ENCODE data around the gene GPC6.

Gene GPC6

DNA sequence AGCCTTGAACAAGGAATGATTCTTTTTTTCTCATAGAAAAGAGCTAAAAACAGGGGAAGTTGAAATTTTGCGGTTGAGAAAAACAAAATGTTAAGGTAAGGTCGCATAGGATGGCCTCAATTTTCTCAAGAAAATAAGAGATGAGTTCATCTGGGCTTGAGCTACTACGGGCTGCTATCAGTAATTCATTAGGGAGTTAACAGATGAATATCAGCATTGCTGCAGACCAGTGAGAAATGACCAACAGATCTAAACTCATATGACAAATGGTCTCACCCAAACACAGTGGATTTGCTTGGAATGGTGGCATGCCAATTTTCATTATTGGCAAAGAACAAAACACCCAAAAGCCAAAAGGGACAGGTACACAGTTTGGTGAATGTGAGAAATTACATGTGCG lies 56.6 kb downstream of the GPC6 start:
- Histone ChIP-seq H3K4me1 (ENCODE audit: insufficient read depth, poor library complexity, severe bottlenecking) (no peaks in the 10 kb centered on the region), H3K4me3 (ENCODE audit: severe bottlenecking) (no peak overlapping the region), H3K27me3 (ENCODE audit: insufficient read depth, poor library complexity, severe bottlenecking) (no peaks in the 10 kb centered on the region), H3K9me3 (ENCODE audit: severe bottlenecking) (no peaks in the 10 kb centered on the region), H3K27ac (ENCODE audit: poor library complexity, severe bottlenecking) (no peak overlapping the region), H3K36me3 (ENCODE audit: low read depth) (no peaks in the 10 kb centered on the region)
- DNase-seq (ENCODE audit: low spot score) (no peak), ATAC-seq (ENCODE audit: low read depth) (no peak)
- TF ChIP-seq, protein P1, sequence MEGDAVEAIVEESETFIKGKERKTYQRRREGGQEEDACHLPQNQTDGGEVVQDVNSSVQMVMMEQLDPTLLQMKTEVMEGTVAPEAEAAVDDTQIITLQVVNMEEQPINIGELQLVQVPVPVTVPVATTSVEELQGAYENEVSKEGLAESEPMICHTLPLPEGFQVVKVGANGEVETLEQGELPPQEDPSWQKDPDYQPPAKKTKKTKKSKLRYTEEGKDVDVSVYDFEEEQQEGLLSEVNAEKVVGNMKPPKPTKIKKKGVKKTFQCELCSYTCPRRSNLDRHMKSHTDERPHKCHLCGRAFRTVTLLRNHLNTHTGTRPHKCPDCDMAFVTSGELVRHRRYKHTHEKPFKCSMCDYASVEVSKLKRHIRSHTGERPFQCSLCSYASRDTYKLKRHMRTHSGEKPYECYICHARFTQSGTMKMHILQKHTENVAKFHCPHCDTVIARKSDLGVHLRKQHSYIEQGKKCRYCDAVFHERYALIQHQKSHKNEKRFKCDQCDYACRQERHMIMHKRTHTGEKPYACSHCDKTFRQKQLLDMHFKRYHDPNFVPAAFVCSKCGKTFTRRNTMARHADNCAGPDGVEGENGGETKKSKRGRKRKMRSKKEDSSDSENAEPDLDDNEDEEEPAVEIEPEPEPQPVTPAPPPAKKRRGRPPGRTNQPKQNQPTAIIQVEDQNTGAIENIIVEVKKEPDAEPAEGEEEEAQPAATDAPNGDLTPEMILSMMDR (IDR thresholded peaks at IDR 0.05; ENCODE audit: poor library complexity, severe bottlenecking): no peak

DNA sequence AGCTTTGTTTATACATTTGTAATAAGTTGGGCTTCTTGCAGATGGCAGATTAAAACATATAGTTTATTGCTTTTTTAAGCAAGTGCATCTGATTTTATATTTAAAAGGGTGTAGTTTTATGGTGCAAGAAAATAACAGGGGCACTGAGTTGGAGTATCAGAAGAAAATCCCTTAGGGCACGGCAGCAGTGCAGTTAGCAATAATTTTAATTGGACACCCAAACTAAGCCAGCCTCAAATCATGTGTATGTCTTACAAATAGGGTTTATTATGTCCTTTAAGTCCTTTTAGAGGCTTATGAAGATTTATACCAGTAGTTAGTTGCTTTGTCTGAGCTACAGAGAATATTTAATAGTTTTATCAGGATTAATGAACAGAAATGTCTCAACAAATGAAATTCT lies 57.5 kb downstream of the GPC6 start:
- no peak for ATAC-seq (ENCODE audit: low read depth)
- H3K4me1 ChIP-seq (ENCODE audit: insufficient read depth, poor library complexity, severe bottlenecking): no peaks in the 10 kb centered on the region
- TF ChIP-seq, protein P1 (IDR thresholded peaks at IDR 0.05; ENCODE audit: poor library complexity, severe bottlenecking): no peak

DNA sequence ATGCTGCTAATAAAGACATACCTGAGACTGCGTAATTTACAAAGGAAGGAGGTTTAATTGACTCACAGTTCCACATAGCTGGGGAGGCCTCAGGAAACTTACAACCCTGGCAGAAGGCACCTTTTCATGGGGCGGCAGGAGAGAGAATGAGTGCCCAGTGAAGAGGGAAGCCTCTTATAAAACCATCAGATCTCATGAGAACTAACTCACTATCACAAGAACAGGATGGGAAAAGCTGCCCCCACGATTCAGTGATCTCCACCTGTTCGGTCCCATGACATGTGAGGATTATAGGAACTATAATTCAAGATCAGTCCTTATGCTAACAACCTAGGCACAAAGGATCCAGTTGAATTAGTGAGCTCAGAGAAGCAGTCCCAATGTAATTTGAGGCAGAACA lies 59.4 kb downstream of the GPC6 start:
- ATAC-seq (ENCODE audit: low read depth): no peak

More for the DNA sequence above, 57.5 kb downstream of the GPC6 start:
- Histone ChIP-seq H3K27me3 (ENCODE audit: insufficient read depth, poor library complexity, severe bottlenecking) (no peaks in the 10 kb centered on the region), H3K36me3 (ENCODE audit: low read depth) (no peaks in the 10 kb centered on the region), H3K4me3 (ENCODE audit: severe bottlenecking) (no peak overlapping the region), H3K9me3 (ENCODE audit: severe bottlenecking) (no peaks in the 10 kb centered on the region), H3K27ac (ENCODE audit: poor library complexity, severe bottlenecking) (no peak overlapping the region)
- no peak for DNase-seq (ENCODE audit: low spot score)

DNA sequence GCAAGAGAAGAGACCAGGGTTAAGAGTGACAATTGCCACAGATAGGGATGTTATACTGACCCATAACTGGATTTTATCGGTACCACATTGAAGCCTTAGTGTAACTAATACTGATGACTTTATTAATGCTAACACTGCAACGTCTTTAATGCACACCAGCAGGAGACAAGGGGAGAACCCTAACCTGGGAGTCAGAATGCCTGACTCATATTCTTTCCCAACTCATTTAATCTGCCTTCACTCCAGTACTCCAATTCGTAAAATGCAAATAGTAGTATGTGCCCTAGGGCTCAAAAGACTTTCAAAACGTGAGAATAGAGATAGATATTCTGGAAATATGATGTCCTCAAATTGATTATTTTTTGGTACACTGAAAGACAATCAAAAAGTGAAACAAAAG lies 62.4 kb downstream of the GPC6 start:
- TF ChIP-seq, protein P1 (IDR thresholded peaks at IDR 0.05; ENCODE audit: poor library complexity, severe bottlenecking): no peak
- Histone ChIP-seq H3K27me3 (ENCODE audit: insufficient read depth, poor library complexity, severe bottlenecking) (no peaks in the 10 kb centered on the region), H3K27ac (ENCODE audit: poor library complexity, severe bottlenecking) (no peak overlapping the region), H3K9me3 (ENCODE audit: severe bottlenecking) (no peaks in the 10 kb centered on the region), H3K36me3 (ENCODE audit: low read depth) (no peaks in the 10 kb centered on the region), H3K4me3 (ENCODE audit: severe bottlenecking) (no peak overlapping the region), H3K4me1 (ENCODE audit: insufficient read depth, poor library complexity, severe bottlenecking) (no peaks in the 10 kb centered on the region)
- ATAC-seq (ENCODE audit: low read depth) (peak; percentile 53; the same call in 2 of the 3 replicates), DNase-seq (ENCODE audit: low spot score) (no peak)

More for the DNA sequence above, 59.4 kb downstream of the GPC6 start:
- Histone ChIP-seq H3K27me3 (ENCODE audit: insufficient read depth, poor library complexity, severe bottlenecking) (no peaks in the 10 kb centered on the region), H3K27ac (ENCODE audit: poor library complexity, severe bottlenecking) (no peak overlapping the region), H3K9me3 (ENCODE audit: severe bottlenecking) (no peaks in the 10 kb centered on the region), H3K36me3 (ENCODE audit: low read depth) (no peaks in the 10 kb centered on the region), H3K4me3 (ENCODE audit: severe bottlenecking) (no peak overlapping the region), H3K4me1 (ENCODE audit: insufficient read depth, poor library complexity, severe bottlenecking) (no peaks in the 10 kb centered on the region)
- TF ChIP-seq, protein P1 (IDR thresholded peaks at IDR 0.05; ENCODE audit: poor library complexity, severe bottlenecking): no peak
- no peak for DNase-seq (ENCODE audit: low spot score)

DNA sequence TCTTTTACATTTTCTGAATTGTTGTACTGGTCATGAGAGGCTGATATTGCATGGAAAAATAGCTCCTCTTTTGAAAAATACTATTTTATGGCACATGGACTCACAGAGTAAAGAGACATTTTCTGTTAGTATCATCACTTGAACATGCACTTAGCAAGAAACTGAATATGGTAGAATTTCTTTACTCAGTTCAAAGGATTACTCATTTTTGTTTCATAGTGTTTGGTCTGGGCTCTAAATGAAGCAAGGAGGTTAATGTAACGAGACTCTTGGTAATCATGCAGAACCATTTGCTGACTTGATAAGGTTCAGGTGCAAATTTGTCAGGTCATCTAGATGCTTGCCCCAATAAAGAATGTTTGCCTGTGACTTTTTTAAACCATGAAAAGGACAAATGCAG lies 63.2 kb downstream of the GPC6 start:
- TF ChIP-seq, protein P1 (IDR thresholded peaks at IDR 0.05; ENCODE audit: poor library complexity, severe bottlenecking): no peak
- Histone ChIP-seq H3K36me3 (ENCODE audit: low read depth) (no peaks in the 10 kb centered on the region), H3K27ac (ENCODE audit: poor library complexity, severe bottlenecking) (no peak overlapping the region), H3K27me3 (ENCODE audit: insufficient read depth, poor library complexity, severe bottlenecking) (no peaks in the 10 kb centered on the region), H3K4me3 (ENCODE audit: severe bottlenecking) (no peak overlapping the region), H3K4me1 (ENCODE audit: insufficient read depth, poor library complexity, severe bottlenecking) (no peaks in the 10 kb centered on the region), H3K9me3 (ENCODE audit: severe bottlenecking) (no peaks in the 10 kb centered on the region)
- DNase-seq (ENCODE audit: low spot score) (no peak), ATAC-seq (ENCODE audit: low read depth) (no peak)
